T-helper 2 cell (primary cell): Measurements from ENCODE around the gene ERO1B.
A peak's percentile ranks its signal among the peaks of the same experiment; 100 is the strongest.
"Not testable (repeated sequence)": the region's sequence is repeated elsewhere in the genome, so short reads cannot be mapped to it uniquely, and the experiment has no call there.

Experiments used
- DNase-seq, 5 experiments: peaks; one replicate each; pipeline versions ENCODE4 v3.0.0 to v3.0.0-alpha.2; 2012 to 2022
- total RNA-seq, 2 donors: gene quantifications; one replicate each; lab custom pipeline; 2026; lab: John Stamatoyannopoulos, UW

ERO1B gene
- total RNA-seq, result 44.5 to 78.9 reads per million in 2 donors

DNA sequence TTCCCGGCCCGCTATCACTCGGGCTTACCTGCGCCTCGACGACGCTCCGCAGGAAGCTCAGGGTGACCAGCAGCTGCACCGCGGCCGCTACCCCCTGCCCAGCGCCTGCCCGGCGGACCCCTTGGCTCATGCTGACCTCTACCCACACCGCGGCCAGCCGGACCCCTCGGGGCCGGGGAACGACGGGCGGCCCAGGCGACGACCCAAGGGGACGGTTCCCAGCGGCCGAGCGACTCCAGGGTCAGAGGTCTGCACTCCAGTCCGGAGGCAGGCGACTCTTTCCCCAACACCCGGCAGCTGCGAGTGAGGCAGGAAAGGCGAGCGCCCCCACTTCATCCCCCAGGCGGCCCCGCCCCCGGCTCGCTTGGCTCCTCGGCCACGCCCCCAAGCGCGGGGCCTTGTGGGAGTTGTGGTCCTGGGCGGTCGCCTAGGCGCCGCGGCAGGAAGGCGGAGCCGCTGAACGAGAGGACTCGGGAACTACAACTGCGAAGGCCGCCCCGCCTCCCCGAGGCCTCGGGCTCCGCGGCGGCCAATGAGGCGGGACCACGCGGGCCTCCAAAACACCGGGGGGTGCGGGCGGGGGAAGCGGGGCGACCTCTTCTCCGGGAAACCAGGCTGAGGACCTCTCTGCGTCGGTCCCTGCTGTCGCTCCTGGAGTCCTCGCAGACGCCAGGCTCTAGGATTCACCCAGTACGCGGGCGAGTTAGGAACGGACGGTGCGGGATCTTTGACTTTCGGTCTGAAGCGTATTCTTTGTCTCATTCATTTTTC, at the start of gene ERO1B:
ERO1B (minus strand) TSS at position 305 of the 771 bp plus-strand sequence; CDS start at position 130, 175 bp downstream.
- peak; percentile 95 to 98 (median 96) for DNase-seq

GRCh38 chr1:236331412-236331811, 49.7 kb upstream of the ERO1B start:
- not testable (repeated sequence) for DNase-seq

DNA sequence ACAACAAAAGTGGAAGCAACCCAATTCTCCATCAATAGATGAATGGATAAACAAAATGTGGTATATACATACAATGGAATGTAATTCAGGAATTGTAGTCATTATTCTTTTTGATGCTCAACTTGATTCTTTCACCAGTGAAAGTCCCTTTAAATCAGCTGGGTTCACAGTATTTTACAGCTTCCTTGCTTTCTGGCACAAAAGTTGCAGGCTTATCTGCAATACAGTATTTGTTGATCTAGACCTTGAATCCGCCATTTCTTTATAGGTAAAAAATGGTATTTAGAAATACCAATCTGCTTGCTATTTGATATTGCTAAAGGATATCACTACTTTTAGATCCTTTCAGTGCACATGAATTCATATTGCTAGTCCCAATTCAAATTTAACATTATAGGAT, 44.7 kb upstream of the ERO1B start:
- DNase-seq, result no peak

- DNase-seq, result no peak
Observed at GRCh38 chr1:236325567-236325966, 43.8 kb upstream of the ERO1B start.

GRCh38 chr1:236323819-236324411, 42.2 kb upstream of the ERO1B start:
- DNase-seq, result no peak

DNA sequence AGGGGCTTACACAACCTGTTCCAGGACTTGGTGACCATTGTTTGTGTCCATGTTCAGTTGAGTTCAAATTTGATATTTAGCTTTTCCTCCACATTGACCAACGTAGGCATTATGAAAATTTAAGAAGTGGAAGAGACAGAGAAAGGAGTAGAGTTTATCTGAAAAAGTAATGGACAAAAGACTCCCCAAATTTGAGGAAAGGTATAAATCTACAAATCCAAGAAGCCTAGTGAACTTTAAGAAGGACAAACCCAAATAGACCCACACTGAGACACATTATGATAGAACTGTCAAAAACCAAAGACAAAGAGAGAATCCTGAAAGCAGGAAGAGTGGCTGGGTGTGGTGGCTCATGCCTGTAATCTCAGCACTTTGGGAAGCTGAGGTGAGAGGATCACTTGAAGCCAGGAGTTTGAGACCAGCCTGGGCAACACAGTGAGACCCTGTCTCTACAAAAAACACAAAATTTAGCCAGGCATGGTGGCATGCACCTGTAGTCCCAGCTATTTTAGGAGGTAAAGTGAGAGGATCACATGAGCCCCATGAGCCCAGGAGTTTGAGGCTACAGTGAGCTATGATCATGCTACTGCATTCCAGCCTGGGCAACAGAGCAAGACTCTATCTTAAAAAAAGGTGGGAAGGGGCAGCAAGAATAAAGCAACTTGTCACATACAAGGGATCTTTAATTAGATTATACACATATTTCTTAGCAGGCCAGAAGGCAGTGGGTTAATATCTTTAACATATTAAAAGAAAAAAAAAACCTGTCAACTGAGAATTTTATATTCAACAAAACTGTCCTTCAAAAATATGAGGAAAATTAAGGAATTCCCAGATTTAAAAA, 41.0 kb upstream of the ERO1B start:
- no peak for DNase-seq

- DNase-seq, result no peak
Observed at GRCh38 chr1:236321101-236321500, 39.3 kb upstream of the ERO1B start.

GRCh38 chr1:236320671-236321070, 38.9 kb upstream of the ERO1B start:
- no peak for DNase-seq

DNA sequence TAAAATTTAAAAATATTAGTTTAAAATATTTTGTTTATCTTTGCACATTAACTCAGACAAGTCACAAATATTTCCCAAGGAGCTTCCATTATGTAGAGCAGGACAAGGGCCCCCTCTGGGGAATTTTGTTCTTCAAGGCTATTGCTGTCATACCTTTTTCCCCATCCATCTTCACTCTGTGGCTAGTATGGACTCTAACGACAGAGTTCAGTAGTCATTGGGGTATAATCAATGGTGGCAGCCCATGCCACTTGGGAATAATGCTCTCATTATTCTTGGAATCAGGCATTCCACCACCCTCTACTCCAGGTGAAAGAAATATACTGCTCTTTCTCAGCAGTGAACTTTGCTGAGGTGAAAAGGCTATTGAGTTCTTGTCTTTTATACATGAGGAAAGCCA, 38.5 kb upstream of the ERO1B start:
- no peak for DNase-seq

DNA sequence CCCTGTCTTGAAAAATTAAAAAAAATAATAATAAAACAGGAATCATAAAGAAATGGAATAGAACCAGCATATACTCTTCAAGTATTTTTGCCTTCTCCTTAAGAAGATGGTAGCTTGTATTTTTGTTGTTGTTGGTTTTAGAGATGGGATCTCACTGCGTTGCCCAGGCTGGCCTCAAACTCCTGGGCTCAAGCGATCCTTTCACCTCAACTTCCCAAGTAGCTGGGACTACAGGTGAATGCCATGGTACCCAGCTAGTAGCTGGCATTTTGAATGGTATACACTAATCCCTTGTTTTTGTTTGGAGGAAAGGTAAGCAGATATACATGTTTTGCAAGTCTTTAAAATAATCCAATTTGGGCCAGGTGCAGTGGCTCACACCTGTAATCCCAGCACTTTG, 34.7 kb upstream of the ERO1B start:
- DNase-seq, result no peak

GRCh38 chr1:236315518-236315917, 33.8 kb upstream of the ERO1B start:
- no peak for DNase-seq

GRCh38 chr1:236315092-236315491, 33.3 kb upstream of the ERO1B start:
- DNase-seq, result no peak

DNA sequence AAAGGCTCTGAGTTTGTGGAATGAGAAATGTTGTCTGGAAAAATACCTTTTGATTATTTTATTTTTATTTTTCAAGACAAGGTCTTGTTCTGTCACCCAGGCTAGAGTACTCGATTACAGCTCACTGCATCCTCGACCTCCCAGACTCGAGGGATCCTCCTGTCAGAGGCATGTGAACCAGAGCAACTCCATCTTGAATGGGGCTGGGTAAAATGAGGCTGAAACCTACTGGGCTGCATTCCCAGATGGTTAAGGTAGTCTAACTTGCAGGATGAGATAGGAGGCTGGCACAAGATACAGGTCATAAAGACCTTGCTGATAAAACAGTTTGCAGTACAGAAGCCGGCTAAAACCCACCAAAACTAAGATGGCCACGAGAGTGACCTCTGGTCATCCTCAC, 32.3 kb upstream of the ERO1B start:
- DNase-seq, result not testable (repeated sequence)

GRCh38 chr1:236313427-236313826, 31.7 kb upstream of the ERO1B start:
- no peak for DNase-seq

- no peak for DNase-seq
Observed at GRCh38 chr1:236311040-236311439, 29.3 kb upstream of the ERO1B start.

DNA sequence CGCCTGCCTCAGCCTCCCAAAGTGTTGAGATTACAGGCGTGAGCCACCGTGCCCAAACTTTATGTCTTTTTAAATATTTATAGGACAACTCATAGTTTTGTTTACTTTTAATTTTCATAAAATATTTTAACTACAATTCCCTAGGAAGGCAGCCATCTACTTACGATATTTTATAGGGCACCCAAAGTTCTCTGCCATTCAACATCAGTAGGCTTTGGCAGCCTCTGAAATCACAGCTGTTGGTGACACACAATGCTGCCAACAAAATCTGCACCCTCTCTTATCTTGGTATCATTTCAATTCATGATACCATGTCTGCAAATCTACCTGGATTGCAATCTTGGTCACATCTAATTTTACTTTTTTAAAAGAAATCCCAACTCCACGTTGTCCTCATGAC, 27.1 kb upstream of the ERO1B start:
- DNase-seq, result no peak

GRCh38 chr1:236307435-236307834, 25.7 kb upstream of the ERO1B start:
- DNase-seq, result no peak

DNA sequence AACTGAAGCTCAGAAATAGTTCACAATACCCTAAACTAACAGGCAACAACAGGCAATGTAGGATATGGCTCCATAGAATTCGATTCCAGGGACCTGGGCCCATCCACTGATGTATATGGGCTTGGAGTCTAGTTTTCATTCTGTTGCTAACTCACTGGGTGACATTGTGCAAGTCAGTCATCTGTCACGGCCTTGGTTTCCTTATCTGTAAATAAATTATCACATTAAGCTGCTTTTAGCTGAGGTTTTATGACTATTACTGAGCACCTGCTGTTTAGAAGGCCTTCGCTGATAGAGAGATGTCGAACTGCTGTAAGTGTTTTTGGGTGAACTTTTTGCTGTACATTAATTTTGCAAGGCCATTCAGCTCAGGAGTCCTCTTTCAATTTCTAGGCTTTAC, 22.9 kb upstream of the ERO1B start:
- no peak for DNase-seq

- no peak for DNase-seq
Observed at GRCh38 chr1:236303675-236304074, 21.9 kb upstream of the ERO1B start.

GRCh38 chr1:236302941-236303340, 21.2 kb upstream of the ERO1B start:
- DNase-seq, result no peak

GRCh38 chr1:236301958-236302335, 20.2 kb upstream of the ERO1B start:
- no peak for DNase-seq

GRCh38 chr1:236301080-236301957, 19.6 kb upstream of the ERO1B start:
- no peak for DNase-seq

GRCh38 chr1:236297161-236297560, 15.4 kb upstream of the ERO1B start:
- DNase-seq, result no peak
